Motor neuron (in vitro differentiated cells): ENCODE results near the gene NQO2. TPM values are rescaled to one million over a fixed set of nuclear protein-coding genes. Genes with fewer than 3 reads are reported as not detected.
"Not testable (repeated sequence)": the region's sequence is repeated elsewhere in the genome, so short reads cannot be mapped to it uniquely, and the experiment has no call there.

Experiments
- ATAC-seq, 8 experiments: fragments of 200-7000 bp; cut with Tn5 transposase; replicated peaks in 6 of 8; 2 replicates each; pipeline ENCODE4 v1.8.0; 2021; ENCODE audit warnings: mild to moderate bottlenecking in 8 of 8, moderate library complexity in 8 of 8
- H3K27ac ChIP-seq, 2 donors: fragments of 250-450 bp; sonication (Bioruptor Pico); 2 replicates each; pipeline ENCODE4 v1.9.0; 2021; ENCODE audit warnings: antibody characterized with exemption in 2 of 2, mild to moderate bottlenecking in 2 of 2, moderate library complexity in 1 of 2
- H3K4me1 ChIP-seq, 2 donors: fragments of 250-450 bp; sonication (Bioruptor Pico); replicated peaks in 1 of 2; 2 replicates each; pipeline ENCODE4 v1.6.1; 2021; ENCODE audit warnings: antibody characterized with exemption in 2 of 2, mild to moderate bottlenecking in 2 of 2, moderate library complexity in 1 of 2
- H3K4me3 ChIP-seq, 5 donors: fragments of 250-450 bp; sonication (Bioruptor Pico); 2 replicates each; pipeline ENCODE4 v1.9.0; 2021; ENCODE audit warnings: antibody characterized with exemption in 5 of 5, mild to moderate bottlenecking in 5 of 5, moderate library complexity in 4 of 5
- WGBS, 10 experiments: fragments of 450-650 bp; shearing (Covaris generic); methylation state at CpG; one replicate each; pipeline ENCODE4 v1.0.0; 2022; 5-methylcytosine and 5-hydroxymethylcytosine counted together
- in situ Hi-C, 9 experiments: fragments of 400-800 bp; cut with MboI; loops; one replicate each; pipeline ENCODE4 v1.15.0; 2021; ENCODE audit warnings: low sequenced_read_pairs in 9 of 9, low pct_unique_long_range_greater_than_20kb in 2 of 9; ENCODE audit not compliant: unreplicated experiment in 9 of 9
- total RNA-seq, 8 experiments: library from RNA; unstranded; fragments of 300-600 nt; gene quantifications; 2 replicates each; pipeline versions ENCODE4 v1.2.3 to v1.2.4, GENCODE V29; 2022

The NQO2 gene
- total RNA-seq, 8 experiments from 2014 or later, result 13.8 to 35.4 (median 21.6) TPM

DNA sequence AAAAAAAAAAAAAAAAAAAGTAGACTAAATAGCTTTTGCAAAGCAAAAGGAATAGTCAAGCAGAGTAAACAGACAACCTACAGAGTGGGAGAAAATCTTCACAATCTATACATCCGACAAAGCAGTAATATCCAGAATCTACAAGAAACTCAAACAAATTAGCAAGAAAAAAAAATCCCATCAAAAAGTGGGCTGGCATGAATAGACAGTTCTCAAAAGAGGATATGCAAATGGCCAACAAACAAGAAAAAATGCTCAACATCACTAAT, 27.5 kb upstream of the NQO2 start:
- H3K4me1 ChIP-seq, H3K27ac ChIP-seq, ATAC-seq, in situ Hi-C loops: not testable (repeated sequence)
- WGBS, 10 experiments, result 17 to 100% (median 71%) methylated on average over 1 of the region's 1 CpG; no CpG with 5 or more reads in 4 of the 10 experiments
- peak overlapping the region in 2 of 5 donors; percentile 46 to 51 for H3K4me3 ChIP-seq

DNA sequence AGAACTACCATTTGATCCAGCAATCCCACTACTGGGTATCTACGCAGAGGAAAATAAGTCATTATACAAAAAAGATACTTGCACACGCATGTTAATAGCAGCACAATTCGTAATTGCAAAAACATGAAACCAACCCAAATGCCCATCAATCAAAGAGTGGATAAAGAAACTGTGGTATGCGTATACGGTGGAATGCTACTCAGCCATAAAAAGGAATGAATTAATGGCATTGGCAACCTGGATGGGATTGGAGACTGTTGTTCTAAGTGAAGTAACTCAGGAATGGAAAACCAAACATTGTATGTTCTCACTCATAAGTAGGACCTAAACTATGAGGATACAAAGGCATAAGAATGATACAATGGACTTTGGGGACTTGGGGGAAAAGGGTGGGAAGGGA, 27.0 kb upstream of the NQO2 start:
- H3K27ac ChIP-seq, H3K4me3 ChIP-seq, in situ Hi-C loops, H3K4me1 ChIP-seq, ATAC-seq: not testable (repeated sequence)
- WGBS, 10 experiments, result 56 to 100% (median 93%) methylated on average over 1 to 5 of the region's 5 CpGs

DNA sequence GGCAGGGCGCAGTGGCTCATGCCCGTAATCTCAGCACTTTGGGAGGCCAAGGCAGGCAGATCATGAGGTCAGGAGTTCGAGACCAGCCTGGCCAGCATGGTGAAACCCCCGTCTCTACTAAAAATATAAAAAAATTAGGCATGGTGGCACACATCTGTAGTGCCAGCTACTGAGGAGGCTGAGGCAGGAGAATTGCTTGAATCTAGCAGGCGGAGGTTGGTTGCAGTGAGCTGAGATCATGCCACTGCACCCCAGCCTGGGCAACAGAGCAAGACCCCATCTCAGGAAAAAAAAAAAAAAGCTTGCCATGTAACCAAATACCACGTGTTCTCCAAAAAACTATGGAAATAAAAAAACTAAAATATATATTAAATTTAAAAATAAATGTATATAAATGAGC, 26.5 kb upstream of the NQO2 start:
- not testable (repeated sequence) for ATAC-seq
- WGBS, 10 experiments, result 82 to 100% (median 100%) methylated on average over 1 to 5 of the region's 6 CpGs

DNA sequence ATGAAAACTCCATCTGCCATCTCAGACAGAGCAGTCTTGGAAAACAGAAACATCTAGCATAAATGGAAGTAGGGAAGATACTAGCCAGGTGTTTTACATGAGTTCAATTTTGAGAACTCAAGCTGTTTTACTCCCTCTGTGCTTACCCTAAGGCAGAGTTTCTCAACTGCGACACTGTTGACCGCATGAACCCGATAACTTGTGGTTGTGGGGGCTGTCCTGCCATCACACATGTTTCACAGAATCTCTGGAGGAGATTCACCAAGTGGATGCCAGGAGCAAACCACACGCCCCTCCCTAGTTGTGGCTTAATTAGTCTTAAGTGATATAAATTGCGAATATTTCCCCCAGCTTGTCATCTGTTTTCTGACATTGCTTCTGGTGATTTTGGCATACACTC, 26.0 kb upstream of the NQO2 start:
- in situ Hi-C loops, result no loop called here
- no peak overlapping the region for H3K4me3 ChIP-seq
- WGBS, 10 experiments, result 0 to 100% (median 86%) methylated on average over 2 to 5 of the region's 5 CpGs
- H3K4me1 ChIP-seq, result peaks cover 0 to 4% of the 10 kb centered on the region in 2 donors
- H3K27ac ChIP-seq, result no peak overlapping the region
- peak in 1 of 8 experiments; percentile 7 for ATAC-seq

More for the DNA sequence above, 26.5 kb upstream of the NQO2 start:
- H3K4me1 ChIP-seq, H3K4me3 ChIP-seq, H3K27ac ChIP-seq, in situ Hi-C loops: not testable (repeated sequence)

DNA sequence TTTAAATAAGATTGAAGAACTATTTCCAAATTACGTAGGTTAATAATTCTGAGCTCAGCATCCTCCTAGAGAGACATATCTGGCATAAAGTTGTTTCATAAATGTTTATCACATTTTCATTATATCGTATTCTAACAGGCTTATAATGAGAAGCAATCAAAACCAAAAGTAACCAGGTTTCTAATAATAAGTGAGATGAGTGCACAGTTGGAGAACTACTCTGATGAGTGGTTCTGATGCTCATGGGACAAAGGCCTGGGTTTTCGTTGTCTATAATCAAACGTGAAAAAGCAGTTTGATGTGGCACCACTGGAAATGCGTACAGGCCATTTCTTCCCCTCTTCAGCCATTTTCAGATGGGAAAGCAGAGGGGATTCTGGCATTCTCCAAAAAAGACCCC, 23.6 kb upstream of the NQO2 start:
- Histone ChIP-seq H3K4me3 (no peak overlapping the region), H3K27ac (no peak overlapping the region), H3K4me1 (no peaks in the 10 kb centered on the region)
- in situ Hi-C loops, result loop anchor here in 1 of 9 experiments (25.0 kb wide), 1 partner anchor 261 kb away; the partner anchor contains the start of gene TUBB2B
- ATAC-seq, result no peak
- WGBS, 10 experiments, result 82 to 100% (median 96%) methylated on average over 1 to 5 of the region's 5 CpGs; no CpG with 5 or more reads in 1 of the 10 experiments

DNA sequence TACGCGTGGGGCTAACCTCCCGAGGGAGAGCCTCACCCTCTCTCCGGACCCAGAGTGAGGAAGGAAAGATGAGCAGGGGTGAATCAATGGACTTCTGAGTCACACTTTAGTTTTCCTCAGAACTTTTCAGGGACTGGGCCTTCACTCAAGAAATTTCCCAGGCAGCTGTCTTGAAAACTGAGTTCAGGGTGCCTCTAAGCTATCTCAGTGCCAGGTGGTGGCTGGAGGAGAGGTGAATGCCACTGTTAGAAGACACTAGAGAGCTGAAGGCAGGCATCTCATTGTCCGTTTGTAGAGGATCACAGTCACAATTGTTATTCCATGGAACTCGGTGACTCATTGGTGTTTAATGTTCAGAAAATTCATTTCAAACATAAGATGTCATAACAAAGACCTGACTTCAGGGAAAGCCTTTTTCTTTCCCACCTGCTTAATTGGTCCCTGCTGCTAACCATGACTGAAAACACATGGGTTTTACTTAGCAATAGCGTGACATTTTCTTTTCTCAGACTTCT, 23.1 kb upstream of the NQO2 start:
- 0 to 87% (median 69%) methylated on average over 2 to 6 of the region's 7 CpGs for WGBS, 10 experiments
- in situ Hi-C loops, result loop anchor here in 1 of 9 experiments (25.0 kb wide), 1 partner anchor 261 kb away; the partner anchor contains the start of gene TUBB2B
- no peak overlapping the region for H3K4me3 ChIP-seq
- H3K27ac ChIP-seq, result no peak overlapping the region
- no peaks in the 10 kb centered on the region for H3K4me1 ChIP-seq
- ATAC-seq, result peak in 5 of 8 experiments; percentile 8 to 44 (median 31)

DNA sequence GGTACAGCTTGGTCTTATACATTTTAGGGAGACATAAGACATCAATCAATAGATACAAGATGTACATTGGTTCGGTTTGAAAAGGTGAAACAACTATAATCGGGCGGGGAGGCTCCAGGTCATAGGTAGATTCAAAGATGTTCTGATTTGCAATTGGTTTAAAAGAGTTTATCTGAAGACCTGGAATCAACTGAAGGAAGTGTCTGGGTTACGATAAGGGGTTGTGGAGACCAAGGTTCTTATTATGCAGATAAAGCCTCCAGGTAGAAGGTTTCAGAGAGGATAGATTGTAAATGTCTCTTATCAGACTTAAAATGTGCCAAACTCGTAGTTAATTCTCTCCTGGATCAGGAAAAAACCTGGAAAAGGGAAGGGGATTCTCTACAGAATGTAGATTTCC, 22.4 kb upstream of the NQO2 start:
- WGBS, 10 experiments, result 60 to 97% (median 86%) methylated on average over 1 to 5 of the region's 5 CpGs
- H3K27ac ChIP-seq, result no peak overlapping the region
- ATAC-seq, result no peak
- in situ Hi-C loops, result loop anchor here in 1 of 9 experiments (25.0 kb wide), 1 partner anchor 260 kb away; the partner anchor contains the start of gene TUBB2B
- no peak overlapping the region for H3K4me3 ChIP-seq
- H3K4me1 ChIP-seq, result no peaks in the 10 kb centered on the region

DNA sequence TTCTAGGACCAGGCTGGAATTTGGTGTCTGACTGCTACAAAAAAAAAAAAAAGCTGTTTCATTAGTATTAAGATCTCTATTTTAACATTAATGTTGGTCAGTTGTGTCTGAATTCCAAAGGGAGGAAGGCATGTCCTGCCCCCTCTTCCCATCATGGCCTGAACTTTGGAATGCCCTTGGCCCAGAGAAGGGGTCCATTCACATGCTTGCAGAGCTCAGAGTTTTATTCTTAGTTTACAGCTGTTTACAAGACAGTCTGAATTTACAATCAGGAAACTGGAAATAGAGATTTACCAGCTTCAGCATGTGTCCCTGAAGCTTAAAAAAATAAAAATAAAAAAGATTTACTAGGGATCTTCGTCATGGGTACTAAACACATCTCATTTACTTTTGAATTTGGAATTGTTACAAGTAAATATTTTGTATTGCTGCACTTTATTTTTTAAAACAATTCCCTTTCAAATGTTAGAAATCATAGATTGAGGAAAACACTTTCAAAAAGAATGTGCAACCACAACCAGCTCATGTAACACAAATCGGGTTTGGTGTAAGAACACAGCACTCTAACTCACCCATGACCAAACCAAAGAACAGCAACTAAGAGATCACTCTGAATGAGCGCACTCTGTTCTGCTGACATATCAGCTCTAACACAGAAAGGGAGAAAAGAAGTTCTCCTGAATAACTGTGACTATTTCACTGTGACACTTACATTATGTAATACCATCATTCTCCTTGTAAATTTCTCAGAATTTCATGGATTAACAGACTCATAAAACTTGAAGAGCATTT, 21.7 kb upstream of the NQO2 start:
- ATAC-seq, result no peak
- Histone ChIP-seq H3K4me3 (no peak overlapping the region), H3K4me1 (no peaks in the 10 kb centered on the region), H3K27ac (no peak overlapping the region)
- WGBS, 10 experiments, result 80 to 100% (median 95%) methylated on average over 1 to 3 of the region's 3 CpGs
- in situ Hi-C loops, result loop anchor here in 1 of 9 experiments (25.0 kb wide), 1 partner anchor 259 kb away; the partner anchor contains the start of gene TUBB2B

DNA sequence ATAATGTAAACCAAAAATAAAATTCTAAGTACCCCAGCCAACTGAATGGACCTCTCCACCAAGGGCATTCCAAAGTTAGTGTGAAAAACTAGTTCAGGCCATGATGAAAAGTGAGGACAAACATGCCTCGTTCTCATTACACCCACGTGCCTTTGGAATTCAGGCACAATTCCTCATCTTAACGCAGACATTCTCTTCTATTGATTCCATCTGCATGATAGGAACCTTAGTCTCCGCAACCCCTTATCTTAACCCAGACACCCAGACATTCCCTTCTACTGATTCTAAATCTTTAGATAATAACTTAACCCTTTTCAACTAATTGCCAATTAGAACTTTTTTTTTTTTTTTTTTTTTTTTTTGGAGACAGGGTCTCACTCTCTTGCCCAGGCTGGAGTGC, 20.8 kb upstream of the NQO2 start:
- no peaks in the 10 kb centered on the region for H3K4me1 ChIP-seq
- no peak for ATAC-seq
- H3K4me3 ChIP-seq, result no peak overlapping the region
- WGBS, 10 experiments, result 70 to 100% (median 74%) methylated on average over 2 to 4 of the region's 4 CpGs; no CpG with 5 or more reads in 1 of the 10 experiments
- no peak overlapping the region for H3K27ac ChIP-seq
- in situ Hi-C loops, result loop anchor here in 1 of 9 experiments (25.0 kb wide), 1 partner anchor 258 kb away; the partner anchor contains the start of gene TUBB2B

DNA sequence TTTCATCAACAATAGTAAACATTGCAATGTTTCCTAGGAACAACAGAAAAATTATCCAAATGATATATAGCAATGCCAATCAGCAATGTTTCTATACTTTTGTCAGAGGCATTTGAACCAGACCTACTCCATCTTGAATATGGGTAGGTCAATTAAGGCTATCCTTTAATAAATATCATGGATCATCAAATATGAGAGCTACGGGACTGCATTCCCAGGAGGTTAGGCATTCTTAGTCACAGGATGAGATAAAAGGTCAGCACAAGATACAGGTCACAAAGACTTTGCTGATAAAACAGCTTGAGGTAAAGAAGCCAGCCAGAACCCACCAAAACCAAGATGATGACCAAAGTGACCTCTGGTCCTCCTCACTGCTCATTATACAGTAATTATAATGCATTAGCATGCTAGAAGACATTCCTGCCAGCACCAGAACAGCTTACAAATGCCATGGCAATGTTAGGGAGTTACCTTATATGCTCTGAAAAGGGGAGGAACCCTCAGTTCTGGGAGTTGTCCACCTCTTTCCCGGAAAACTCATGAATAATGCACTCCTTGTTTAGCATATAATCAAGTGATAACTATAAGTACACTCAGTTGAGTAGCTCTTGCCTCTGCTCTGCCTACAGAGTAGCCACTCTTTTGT, 19.8 kb upstream of the NQO2 start:
- ATAC-seq, result peak in 7 of 8 experiments; percentile 25 to 83 (median 44)
- H3K27ac ChIP-seq, result no peak overlapping the region
- 0 to 84% (median 50%) methylated on average over 1 to 2 of the region's 2 CpGs; no CpG with 5 or more reads in 1 of the 10 experiments for WGBS, 10 experiments
- H3K4me1 ChIP-seq, result no peaks in the 10 kb centered on the region
- H3K4me3 ChIP-seq, result no peak overlapping the region
- in situ Hi-C loops, result loop anchor here in 1 of 9 experiments (25.0 kb wide), 1 partner anchor 257 kb away; the partner anchor contains the start of gene TUBB2B

DNA sequence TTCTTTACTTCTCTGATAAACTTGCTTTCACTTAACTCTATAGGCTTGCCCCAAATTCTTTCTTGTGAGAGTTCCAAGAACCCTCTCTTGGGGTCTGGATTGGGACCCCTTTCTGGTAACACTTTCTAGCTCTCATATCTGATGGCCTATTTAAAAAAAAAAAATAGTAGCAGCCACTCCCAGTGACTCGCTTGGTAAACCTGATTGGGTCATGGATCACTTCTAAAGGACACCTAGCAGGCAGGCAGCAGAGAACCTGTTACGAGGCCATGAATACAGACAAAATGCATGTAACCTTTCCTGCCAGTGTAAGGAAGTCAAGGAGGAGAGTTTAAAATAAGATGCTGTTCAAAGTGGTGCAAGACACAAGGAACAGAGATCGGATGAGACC, 19.2 kb upstream of the NQO2 start:
- in situ Hi-C loops, result loop anchor here in 1 of 9 experiments (25.0 kb wide), 1 partner anchor 257 kb away; the partner anchor contains the start of gene TUBB2B
- Histone ChIP-seq H3K4me3 (no peak overlapping the region), H3K4me1 (no peaks in the 10 kb centered on the region), H3K27ac (no peak overlapping the region)
- 0 to 100% (median 79%) methylated on average over 1 to 3 of the region's 3 CpGs for WGBS, 10 experiments
- ATAC-seq, result peak in 3 of 8 experiments; percentile 8 to 14 (median 10)

DNA sequence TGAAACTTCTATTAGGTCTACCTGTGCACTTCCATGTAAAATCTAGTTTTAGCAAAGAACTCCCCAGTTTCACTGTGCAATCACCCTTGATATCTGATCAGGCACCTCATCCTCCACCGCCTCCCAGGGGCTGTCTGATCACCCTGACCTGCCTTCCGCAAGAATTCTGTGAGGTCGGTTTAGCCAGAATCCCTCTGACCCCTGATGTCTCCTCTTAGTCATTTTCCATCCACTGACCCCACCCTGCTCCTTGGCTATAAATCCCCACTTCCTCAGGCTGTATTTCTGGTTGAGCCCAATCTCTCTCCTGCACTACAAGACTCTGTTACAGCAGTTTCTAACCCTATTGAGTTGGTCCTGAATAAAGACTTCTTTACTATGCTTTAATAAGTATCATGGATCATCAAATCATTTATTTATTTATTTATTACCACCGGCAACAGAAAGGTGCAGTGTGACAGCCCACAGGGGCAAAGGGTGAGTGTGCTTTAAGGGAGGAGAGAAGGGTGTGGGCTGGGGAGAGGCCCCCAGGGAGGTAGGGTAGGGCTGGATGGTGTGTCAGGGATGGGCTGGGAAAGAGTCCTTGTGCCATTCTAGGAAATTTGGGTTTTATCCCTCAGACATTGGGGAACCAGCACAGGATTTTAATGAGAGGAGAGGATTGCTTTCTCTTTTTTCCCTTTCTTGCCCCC, 17.1 kb upstream of the NQO2 start:
- WGBS, 10 experiments, result 9 to 92% (median 57%) methylated on average over 1 to 4 of the region's 4 CpGs; no CpG with 5 or more reads in 1 of the 10 experiments
- peak in 3 of 8 experiments; percentile 17 to 29 (median 27) for ATAC-seq
- no peak overlapping the region for H3K4me3 ChIP-seq
- in situ Hi-C loops, result loop anchor here in 1 of 9 experiments (25.0 kb wide), 1 partner anchor 255 kb away; the partner anchor contains the start of gene TUBB2B
- peaks cover under 1 to 3% of the 10 kb centered on the region in 2 donors for H3K4me1 ChIP-seq
- H3K27ac ChIP-seq, result no peak overlapping the region
